Endodermal cell (in vitro differentiated cells): ENCODE data around the gene CFAP97D2. TPM values are rescaled to one million over a fixed set of nuclear protein-coding genes. Genes with fewer than 3 reads are reported as not detected.

Experiments used
- DNase-seq: peaks from one replicate; pipeline ENCODE4 v3.0.0-alpha.2; 2017
- H3K27ac ChIP-seq: 2 replicates; pipeline ENCODE4 v1.5.1; 2013; ENCODE audit warnings: mild to moderate bottlenecking, low read depth, low read length, moderate library complexity
- H3K27me3 ChIP-seq: 2 replicates; pipeline ENCODE4 v1.6.1; 2013; ENCODE audit warnings: mild to moderate bottlenecking, low read length, moderate library complexity; ENCODE audit not compliant: insufficient read depth, control insufficient read depth, poor library complexity, severe bottlenecking
- H3K36me3 ChIP-seq: 2 replicates; pipeline ENCODE4 v1.7.0; 2013; ENCODE audit warnings: mild to moderate bottlenecking, low read length, moderate library complexity; ENCODE audit not compliant: control insufficient read depth, insufficient read depth
- H3K4me1 ChIP-seq: one replicate; pipeline ENCODE4 v1.7.0; 2013; ENCODE audit warnings: low read length; ENCODE audit not compliant: control insufficient read depth, insufficient read depth
- H3K4me3 ChIP-seq: 2 replicates; pipeline ENCODE4 v1.5.1; 2013; ENCODE audit warnings: mild to moderate bottlenecking, low read length, moderate library complexity
- H3K9ac ChIP-seq: 2 replicates; pipeline ENCODE4 v1.6.1; 2013; ENCODE audit warnings: mild to moderate bottlenecking, low read length, moderate library complexity; ENCODE audit not compliant: poor library complexity, severe bottlenecking; ENCODE audit errors: extremely low read depth
- H3K9me3 ChIP-seq: 2 replicates; pipeline ENCODE4 v1.6.1; 2013; ENCODE audit warnings: mild to moderate bottlenecking, low read length, moderate library complexity; ENCODE audit not compliant: control insufficient read depth
- H3K27ac Mint-ChIP-seq: 2 replicates; pipeline ENCODE4 v1.8.0; 2020; ENCODE audit warnings: mixed read lengths
- H3K27me3 Mint-ChIP-seq: 2 replicates; pipeline ENCODE4 v1.8.0; 2021; ENCODE audit warnings: mild to moderate bottlenecking, mixed read lengths; ENCODE audit not compliant: insufficient read depth
- H3K36me3 Mint-ChIP-seq: 2 replicates; pipeline ENCODE4 v1.8.0; 2020; ENCODE audit warnings: low read depth, mixed read lengths
- H3K4me1 Mint-ChIP-seq: 2 replicates; pipeline ENCODE4 v1.8.0; 2020; ENCODE audit warnings: mixed read lengths
- H3K4me3 Mint-ChIP-seq: 2 replicates; pipeline ENCODE4 v1.8.0; 2020; ENCODE audit warnings: mild to moderate bottlenecking, moderate library complexity, mixed read lengths
- H3K9me3 Mint-ChIP-seq: 2 replicates; pipeline ENCODE4 v1.8.0; 2020; ENCODE audit warnings: mild to moderate bottlenecking, mixed read lengths
- CTCF ChIP-seq: fragments of 200-600 bp; sonication (generic); conservative IDR thresholded peaks from 2 replicates; pipeline ENCODE4 v1.5.0; 2021; ENCODE audit warnings: antibody characterized with exemption, mild to moderate bottlenecking
- WGBS, 2 experiments: methylation state at CpG; one replicate each; pipeline versions ENCODE4 v1.1.5 to v1.1.7; 2013; ENCODE audit warnings: missing lambda C conversion rate in 2 of 2, mixed read lengths in 1 of 2; ENCODE audit not compliant: insufficient coverage in 1 of 2, insufficient read length in 1 of 2; 5-methylcytosine and 5-hydroxymethylcytosine counted together
- total RNA-seq, 2 donors: library from RNA; stranded (reverse); fragmentation: NEBNext Ultra II Directional in 1 of 2; extraction: Animal tissue kit (Norgen Biotek cat#: 25700) in 1 of 2; gene quantifications; 2 replicates in 1 of 2; 3 replicates in 1 of 2; pipeline ENCODE4 v1.2.1, GENCODE V29; 2021

The CFAP97D2 gene
- total RNA-seq, 2 donors from 2014 or later: not detected

GRCh38 chr13:114213980-114214379 lies 34.9 kb downstream of the CFAP97D2 start:
- Mint-ChIP-seq H3K4me3 (no peak overlapping the region), H3K9me3 (no peaks in the 10 kb centered on the region), H3K27me3 (no peaks in the 10 kb centered on the region), H3K27ac (no peak overlapping the region), H3K4me1 (peaks cover 3% of the 10 kb centered on the region), H3K36me3 (no peaks in the 10 kb centered on the region)
- no peak overlapping the region for H3K4me3 ChIP-seq
- H3K27ac ChIP-seq: no peak overlapping the region
- WGBS, 2 experiments: 94 to 95% methylated on average over 5 to 7 of the region's 7 CpGs
- no peaks in the 10 kb centered on the region for H3K36me3 ChIP-seq
- no peaks in the 10 kb centered on the region for H3K27me3 ChIP-seq
- TF ChIP-seq CTCF: no peak
- peak; percentile 7 for DNase-seq
- no peaks in the 10 kb centered on the region for H3K4me1 ChIP-seq
- H3K9ac ChIP-seq: no peak overlapping the region
- H3K9me3 ChIP-seq: no peaks in the 10 kb centered on the region

GRCh38 chr13:114219392-114219791 lies 40.3 kb downstream of the CFAP97D2 start:
- no peaks in the 10 kb centered on the region for H3K27me3 ChIP-seq
- H3K9me3 Mint-ChIP-seq: no peaks in the 10 kb centered on the region
- no peak overlapping the region for H3K27ac ChIP-seq
- TF ChIP-seq CTCF: no peak
- WGBS, 2 experiments: 93% methylated on average over 3 of the region's 3 CpGs; no CpG with 5 or more reads in 1 of the 2 experiments
- H3K36me3 ChIP-seq: no peaks in the 10 kb centered on the region
- H3K4me1 ChIP-seq: no peaks in the 10 kb centered on the region
- no peak overlapping the region for H3K4me3 Mint-ChIP-seq
- H3K36me3 Mint-ChIP-seq: no peaks in the 10 kb centered on the region
- H3K27me3 Mint-ChIP-seq: no peaks in the 10 kb centered on the region
- no peak overlapping the region for H3K4me3 ChIP-seq
- peak; percentile 10 for DNase-seq
- no peaks in the 10 kb centered on the region for H3K4me1 Mint-ChIP-seq
- no peak overlapping the region for H3K9ac ChIP-seq
- H3K27ac Mint-ChIP-seq: no peak overlapping the region
- no peaks in the 10 kb centered on the region for H3K9me3 ChIP-seq

GRCh38 chr13:114222461-114222968 lies 43.5 kb downstream of the CFAP97D2 start:
- H3K27ac ChIP-seq: no peak overlapping the region
- H3K9ac ChIP-seq: no peak overlapping the region
- H3K36me3 ChIP-seq: no peaks in the 10 kb centered on the region
- H3K27me3 Mint-ChIP-seq: no peaks in the 10 kb centered on the region
- peaks cover 12% of the 10 kb centered on the region for H3K4me1 Mint-ChIP-seq
- DNase-seq: no peak
- no peak overlapping the region for H3K4me3 ChIP-seq
- peaks cover 1% of the 10 kb centered on the region for H3K9me3 Mint-ChIP-seq
- no peak overlapping the region for H3K4me3 Mint-ChIP-seq
- H3K36me3 Mint-ChIP-seq: no peaks in the 10 kb centered on the region
- no peaks in the 10 kb centered on the region for H3K9me3 ChIP-seq
- TF ChIP-seq CTCF: no peak
- 84 to 89% methylated on average over 9 of the region's 9 CpGs for WGBS, 2 experiments
- no peak overlapping the region for H3K27ac Mint-ChIP-seq
- no peaks in the 10 kb centered on the region for H3K4me1 ChIP-seq
- no peaks in the 10 kb centered on the region for H3K27me3 ChIP-seq
